D721Med (cell line): ENCODE measurements around the gene SOX4.

Experiments used
- DNase-seq: peaks from one replicate; pipeline ENCODE4 v3.0.0; 2011; ENCODE audit warnings: low spot score; ENCODE audit not compliant: insufficient read length
- FAIRE-seq: peaks from 2 replicates; lab custom pipeline; 2011; peaks lifted over from hg19 to GRCh38; lab: Jason Lieb, UNC
- CTCF ChIP-seq: IDR thresholded peaks from 2 replicates; pipeline ENCODE4 v1.5.1; 2012; ENCODE audit warnings: mild to moderate bottlenecking, control low read depth; ENCODE audit not compliant: insufficient read depth; ENCODE audit errors: missing control alignments

SOX4 gene

GRCh38 chr6:21560249-21560648, 33.3 kb upstream of the SOX4 start:
- no peak for DNase-seq
- no peak for TF ChIP-seq CTCF

GRCh38 chr6:21565431-21565830, 28.1 kb upstream of the SOX4 start:
- FAIRE-seq (no peak), DNase-seq (no peak)
- no peak for TF ChIP-seq CTCF

More at GRCh38 chr6:21560249-21560648, 33.3 kb upstream of the SOX4 start:
- FAIRE-seq = no peak

DNA sequence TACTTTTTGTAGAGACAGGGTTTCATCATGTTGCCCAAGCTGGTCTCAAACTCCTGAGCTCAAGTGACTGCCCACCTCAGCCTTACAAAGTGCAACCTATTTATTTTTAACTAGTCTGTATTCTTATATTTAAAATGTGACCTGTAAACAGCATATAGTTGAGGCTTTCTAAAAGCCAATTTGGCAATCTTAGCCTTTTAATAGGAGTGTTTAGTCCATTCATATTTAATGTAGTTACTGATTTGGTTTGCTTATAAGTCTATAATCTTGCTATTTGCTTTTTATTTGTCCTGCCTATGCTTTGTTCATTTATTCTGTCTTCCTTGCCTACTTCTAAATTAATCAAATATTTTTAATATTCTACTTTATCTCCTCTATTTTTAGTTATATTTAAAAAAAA, 15.0 kb upstream of the SOX4 start:
- no peak for FAIRE-seq
- TF ChIP-seq CTCF = no peak
- DNase-seq = no peak

- FAIRE-seq = no peak
- DNase-seq = no peak
- TF ChIP-seq CTCF = no peak
Measured at GRCh38 chr6:21582651-21583050, 10.9 kb upstream of the SOX4 start.

DNA sequence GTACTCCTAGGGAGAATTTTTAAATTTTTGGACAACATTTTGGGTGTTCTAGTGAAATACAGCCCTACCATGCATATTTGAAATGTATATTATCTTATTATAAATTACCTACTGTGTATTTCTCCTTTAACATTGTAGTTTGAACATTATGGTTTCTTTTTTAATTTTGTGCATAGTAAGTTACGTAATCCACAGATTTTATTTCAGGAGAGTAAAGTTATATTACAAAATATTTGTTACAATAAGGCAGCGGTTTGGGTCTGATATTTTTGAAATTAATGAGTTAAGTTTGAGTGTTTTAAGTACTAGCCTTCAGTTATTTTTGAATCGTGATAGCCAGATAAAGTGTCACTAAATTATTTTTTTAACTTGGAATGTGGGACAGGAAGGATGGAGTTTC, 7.3 kb upstream of the SOX4 start:
- no peak for TF ChIP-seq CTCF
- FAIRE-seq (no peak), DNase-seq (no peak)

DNA sequence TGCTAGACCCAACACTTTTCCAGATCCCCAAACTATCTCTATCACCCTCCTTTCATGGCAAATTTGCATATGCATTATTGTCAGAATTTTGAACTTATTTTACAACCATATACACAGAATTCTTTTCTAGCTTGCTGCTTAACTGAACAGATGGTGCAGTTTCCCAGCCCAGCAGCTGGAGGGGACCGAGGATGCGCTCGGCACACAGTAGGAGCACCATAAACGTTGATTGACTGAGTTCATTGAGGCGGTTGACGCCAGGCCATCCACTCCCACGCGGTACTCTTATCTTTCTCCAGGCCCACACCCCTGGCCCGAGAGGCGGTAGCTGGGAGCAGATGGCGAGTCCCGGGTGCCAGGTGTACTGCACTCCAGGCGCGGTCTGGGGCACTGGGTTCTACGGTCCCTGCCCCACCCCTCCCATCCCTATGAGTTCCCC, 6.8 kb upstream of the SOX4 start:
- FAIRE-seq (no peak), DNase-seq (no peak)
- no peak for TF ChIP-seq CTCF

GRCh38 chr6:21587179-21587960, 6.2 kb upstream of the SOX4 start:
- no peak for DNase-seq
- FAIRE-seq = no peak
- TF ChIP-seq CTCF = no peak
